Gastroesophageal sphincter (tissue), 4 donors: ENCODE measurements around the gene ADD3. TPM values are rescaled to one million over a fixed set of nuclear protein-coding genes. Genes with fewer than 3 reads are reported as not detected.
"Not testable (repeated sequence)": the region's sequence is repeated elsewhere in the genome, so short reads cannot be mapped to it uniquely, and the experiment has no call there.

ENCODE experiments used
- ATAC-seq: fragments of 150-250 bp; one replicate; pipeline ENCODE4 v1.9.1; 2016; ENCODE audit warnings: mild to moderate bottlenecking, moderate library complexity
- H3K27ac ChIP-seq, 4 donors: fragments of 200-600 bp; sonication (generic) in 3 of 4; 1 replicate in 3 of 4; 2 replicates in 1 of 4; pipeline ENCODE4 v1.5.1; 2016 to 2019
- H3K27me3 ChIP-seq: fragments of 200-600 bp; sonication (generic); one replicate; pipeline ENCODE4 v1.5.1; 2019
- H3K36me3 ChIP-seq, 2 donors: fragments of 200-600 bp; sonication (generic); one replicate each; pipeline ENCODE4 v1.5.1; 2019; ENCODE audit warnings: control low read depth in 1 of 2
- H3K4me1 ChIP-seq, 3 donors: fragments of 200-600 bp; sonication (generic); 1 replicate in 2 of 3; 2 replicates in 1 of 3; pipeline ENCODE4 v1.5.1; 2016 to 2019; ENCODE audit warnings: control low read depth in 2 of 3
- H3K4me3 ChIP-seq, 2 donors: fragments of 200-600 bp; sonication (generic); one replicate each; pipeline ENCODE4 v1.5.1; 2019; ENCODE audit warnings: mild to moderate bottlenecking in 1 of 2, moderate library complexity in 1 of 2
- H3K9me3 ChIP-seq, 3 donors: fragments of 200-600 bp; sonication (generic); one replicate each; pipeline ENCODE4 v1.5.1; 2017 to 2019; ENCODE audit warnings: control low read depth in 2 of 3
- CTCF ChIP-seq, 4 experiments: fragments of 200-600 bp in 2 of 4; fragments of 450-650 bp in 2 of 4; sonication (generic) in 1 of 4; IDR thresholded peaks; one replicate each; pipeline ENCODE4 v1.5.1; 2017 to 2019; ENCODE audit warnings: antibody characterized with exemption in 4 of 4, mild to moderate bottlenecking in 2 of 4, moderate library complexity in 2 of 4
- EP300 ChIP-seq: sonication (generic); formaldehyde crosslinking; IDR thresholded peaks from one replicate; pipeline ENCODE4 v1.6.1; 2017; ENCODE audit warnings: antibody characterized with exemption, mild to moderate bottlenecking
- POLR2A ChIP-seq, 2 donors: fragments of 450-650 bp; IDR thresholded peaks; one replicate each; pipeline ENCODE4 v1.6.1; 2017; ENCODE audit warnings: antibody characterized with exemption in 2 of 2, mild to moderate bottlenecking in 2 of 2, moderate library complexity in 1 of 2
- POLR2AphosphoS5 ChIP-seq: sonication (generic); formaldehyde crosslinking; IDR thresholded peaks from one replicate; pipeline ENCODE4 v1.6.1; 2017; ENCODE audit warnings: antibody characterized with exemption
- WGBS, 2 donors: methylation state at CpG; one replicate each; pipeline ENCODE4 v1.1.5; 2018; ENCODE audit warnings: low coverage in 1 of 2; 5-methylcytosine and 5-hydroxymethylcytosine counted together
- total RNA-seq, 4 donors: library from RNA; depleted of rRNA; stranded (reverse); fragments of >200 nt; gene quantifications; one replicate each; pipeline ENCODE4 v1.1.0, GENCODE V29; 2016

The ADD3 gene
- total RNA-seq, 4 donors from 2014 or later: 50.3 to 277 (median 118) TPM

- Histone ChIP-seq H3K27ac (no peak overlapping the region), H3K27me3 (no peaks in the 10 kb centered on the region), H3K4me1 (no peaks in the 10 kb centered on the region), H3K36me3 (peaks cover 0 to 72% of the 10 kb centered on the region in 2 donors), H3K9me3 (no peaks in the 10 kb centered on the region), H3K4me3 (no peak overlapping the region)
- 79 to 100% methylated on average over 1 of the region's 1 CpG for WGBS, 2 donors
- TF ChIP-seq CTCF (IDR thresholded peaks at IDR 0.05) (no peak), POLR2A (IDR thresholded peaks at IDR 0.05) (no peak), POLR2AphosphoS5 (no peak), EP300 (no peak)
- ATAC-seq: no peak
Observed at GRCh38 chr10:110118891-110119621, 111.3 kb downstream of the ADD3 start.

- Histone ChIP-seq H3K27ac (no peak overlapping the region), H3K36me3 (peaks cover 0 to 75% of the 10 kb centered on the region in 2 donors), H3K27me3 (no peaks in the 10 kb centered on the region), H3K4me1 (no peaks in the 10 kb centered on the region), H3K9me3 (no peaks in the 10 kb centered on the region), H3K4me3 (no peak overlapping the region)
- ATAC-seq: no peak
- 89 to 90% methylated on average over 2 of the region's 2 CpGs for WGBS, 2 donors
- TF ChIP-seq CTCF (IDR thresholded peaks at IDR 0.05): no peak
- TF ChIP-seq POLR2AphosphoS5: no peak
- no peak for TF ChIP-seq EP300
- no peak for TF ChIP-seq POLR2A (IDR thresholded peaks at IDR 0.05)
Observed at GRCh38 chr10:110123594-110123993, 115.8 kb downstream of the ADD3 start.

- no peak overlapping the region for H3K4me3 ChIP-seq
- no peaks in the 10 kb centered on the region for H3K27me3 ChIP-seq
- H3K4me1 ChIP-seq: no peaks in the 10 kb centered on the region
- no peak for ATAC-seq
- H3K27ac ChIP-seq: no peak overlapping the region
- H3K36me3 ChIP-seq: peaks cover 0 to 78% of the 10 kb centered on the region in 2 donors
- H3K9me3 ChIP-seq: no peaks in the 10 kb centered on the region
- TF ChIP-seq POLR2A (IDR thresholded peaks at IDR 0.05) (no peak), EP300 (no peak), POLR2AphosphoS5 (no peak), CTCF (IDR thresholded peaks at IDR 0.05) (no peak)
Observed at GRCh38 chr10:110129490-110129889, 121.7 kb downstream of the ADD3 start.

- Histone ChIP-seq H3K4me3 (no peak overlapping the region), H3K27me3 (no peaks in the 10 kb centered on the region), H3K36me3 (peaks cover 0 to 44% of the 10 kb centered on the region in 2 donors), H3K4me1 (peaks cover 0 to 16% (median 3%) of the 10 kb centered on the region in 3 donors), H3K27ac (no peak overlapping the region), H3K9me3 (no peaks in the 10 kb centered on the region)
- TF ChIP-seq POLR2A (IDR thresholded peaks at IDR 0.05): no peak
- TF ChIP-seq EP300: no peak
- no peak for TF ChIP-seq CTCF (IDR thresholded peaks at IDR 0.05)
- TF ChIP-seq POLR2AphosphoS5: no peak
- no peak for ATAC-seq
- WGBS, 2 donors: 63 to 68% methylated on average over 3 of the region's 3 CpGs
Observed at GRCh38 chr10:110134917-110135316, 127.1 kb downstream of the ADD3 start.

- H3K36me3 ChIP-seq: peaks cover 0 to 36% of the 10 kb centered on the region in 2 donors
- not testable (repeated sequence) for H3K27me3 ChIP-seq, ATAC-seq, H3K4me3 ChIP-seq, H3K27ac ChIP-seq, H3K9me3 ChIP-seq
- peaks cover 0 to 16% (median 3%) of the 10 kb centered on the region in 3 donors for H3K4me1 ChIP-seq
- 79 to 88% methylated on average over 5 to 6 of the region's 6 CpGs for WGBS, 2 donors
Observed at GRCh38 chr10:110135836-110136235, 128.1 kb downstream of the ADD3 start.
